NCI-H2029 treated with DMSO at 0.1 percent for 48 hours (cell line): ENCODE data around the gene CAPN5.

ENCODE experiments used
- DNase-seq: peaks from one replicate; lab custom pipeline; 2025; lab: John Stamatoyannopoulos, UW

CAPN5 gene

GRCh38 chr11:77118971-77119370 lies 52.2 kb downstream of the CAPN5 start:
- no peak for DNase-seq

GRCh38 chr11:77119531-77119936 lies 52.8 kb downstream of the CAPN5 start:
- no peak for DNase-seq

- DNase-seq: no peak
Observed at GRCh38 chr11:77120571-77120970, 53.8 kb downstream of the CAPN5 start.

- no peak for DNase-seq
Observed at GRCh38 chr11:77121096-77121640, 54.4 kb downstream of the CAPN5 start.

- no peak for DNase-seq
Observed at GRCh38 chr11:77121876-77122575, 55.3 kb downstream of the CAPN5 start.

GRCh38 chr11:77122576-77123212 lies 55.9 kb downstream of the CAPN5 start:
- no peak for DNase-seq

- DNase-seq: no peak
Observed at GRCh38 chr11:77123591-77123990, 56.8 kb downstream of the CAPN5 start.

GRCh38 chr11:77124041-77124440 lies 57.3 kb downstream of the CAPN5 start:
- no peak for DNase-seq

- DNase-seq: no peak
Observed at GRCh38 chr11:77124488-77124887, 57.7 kb downstream of the CAPN5 start.

GRCh38 chr11:77125191-77125590 lies 58.4 kb downstream of the CAPN5 start:
- DNase-seq: no peak

GRCh38 chr11:77125695-77126094 lies 58.9 kb downstream of the CAPN5 start:
- no peak for DNase-seq

- no peak for DNase-seq
Observed at GRCh38 chr11:77126156-77126775, 59.5 kb downstream of the CAPN5 start.

GRCh38 chr11:77126861-77127234 lies 60.1 kb downstream of the CAPN5 start:
- DNase-seq: no peak

GRCh38 chr11:77127235-77127911 lies 60.6 kb downstream of the CAPN5 start:
- no peak for DNase-seq

GRCh38 chr11:77127920-77128691 lies 61.3 kb downstream of the CAPN5 start, which contains the start of gene MYO7A:
TSS of gene MYO7A (plus strand) at chr11:77128246. CDS start at chr11:77130635, 2,389 bp downstream.
- no peak for DNase-seq

- no peak for DNase-seq
Observed at GRCh38 chr11:77129069-77129841, 62.5 kb downstream of the CAPN5 start.

- DNase-seq: no peak
Observed at GRCh38 chr11:77129842-77130756, 63.3 kb downstream of the CAPN5 start.

- no peak for DNase-seq
Observed at GRCh38 chr11:77130763-77131513, 64.2 kb downstream of the CAPN5 start.

GRCh38 chr11:77131560-77131959 lies 64.8 kb downstream of the CAPN5 start:
- DNase-seq: no peak
